ENCODE measurements around the gene MLLT10. TPM values are rescaled to one million over a fixed set of nuclear protein-coding genes. Genes with fewer than 3 reads are reported as not detected.

MLLT10 gene
- total and polyA plus RNA-seq, 9 of the 15 experiments (the other 6 are each of a cell fraction or from before 2014, with no cell fraction given): 18.8 to 81.4 (median 64.2) TPM

GRCh38 chr10:21599582-21599981 lies 65.5 kb downstream of the MLLT10 start:
- intact Hi-C loops (cut with micrococcal nuclease) (no loop called here), in situ Hi-C loops (cut with MboI) (no loop called here)
- 64% methylated on average over 2 of the region's 2 CpGs for WGBS (ENCODE audit: insufficient coverage, low coverage, missing lambda C conversion rate)
- ATAC-seq (peak; percentile 59), FAIRE-seq (no peak), DNase-seq (ENCODE audit: extremely low read depth in 1 of 4, low spot score in 3 of 4) (peak in 1 of 4 experiments; percentile 17)
- BruUV-seq (replicated peaks): no TSS peak
- H2AFZ ChIP-seq (ENCODE audit: low read depth, low read length): no peak overlapping the region
- H4K20me1 ChIP-seq (replicated peaks; ENCODE audit: control insufficient read depth, insufficient read depth, low read length): no peaks in the 10 kb centered on the region
- H3K79me2 ChIP-seq (ENCODE audit: control insufficient read depth, insufficient read depth, low read length): peaks cover 84% of the 10 kb centered on the region
- no peak overlapping the region for H3K4me3 ChIP-seq
- H3K4me1 ChIP-seq (replicated peaks in 1 of 2; ENCODE audit: control insufficient read depth in 2 of 2, insufficient read depth in 2 of 2, low read length in 2 of 2): 0 out of 5 replicates have a peak, but pooled peaks cover 0 to 3% of the 10 kb centered on the region in 2 experiments
- TF ChIP-seq HSF4 (CRISPR knock-in tag; IDR thresholded peaks at IDR 0.05; ENCODE audit: borderline replicate concordance): no peak
- TF ChIP-seq, protein P1, sequence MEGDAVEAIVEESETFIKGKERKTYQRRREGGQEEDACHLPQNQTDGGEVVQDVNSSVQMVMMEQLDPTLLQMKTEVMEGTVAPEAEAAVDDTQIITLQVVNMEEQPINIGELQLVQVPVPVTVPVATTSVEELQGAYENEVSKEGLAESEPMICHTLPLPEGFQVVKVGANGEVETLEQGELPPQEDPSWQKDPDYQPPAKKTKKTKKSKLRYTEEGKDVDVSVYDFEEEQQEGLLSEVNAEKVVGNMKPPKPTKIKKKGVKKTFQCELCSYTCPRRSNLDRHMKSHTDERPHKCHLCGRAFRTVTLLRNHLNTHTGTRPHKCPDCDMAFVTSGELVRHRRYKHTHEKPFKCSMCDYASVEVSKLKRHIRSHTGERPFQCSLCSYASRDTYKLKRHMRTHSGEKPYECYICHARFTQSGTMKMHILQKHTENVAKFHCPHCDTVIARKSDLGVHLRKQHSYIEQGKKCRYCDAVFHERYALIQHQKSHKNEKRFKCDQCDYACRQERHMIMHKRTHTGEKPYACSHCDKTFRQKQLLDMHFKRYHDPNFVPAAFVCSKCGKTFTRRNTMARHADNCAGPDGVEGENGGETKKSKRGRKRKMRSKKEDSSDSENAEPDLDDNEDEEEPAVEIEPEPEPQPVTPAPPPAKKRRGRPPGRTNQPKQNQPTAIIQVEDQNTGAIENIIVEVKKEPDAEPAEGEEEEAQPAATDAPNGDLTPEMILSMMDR (IDR thresholded peaks at IDR 0.05 in 2 of 3, conservative IDR thresholded peaks at IDR 0.05 in 1 of 3; ENCODE audit: insufficient read depth in 2 of 3, low read depth in 1 of 3, low read length in 3 of 3): peak in 1 of 3 experiments; percentile 28; a peak in 1 of 6 replicates
- TF ChIP-seq JUN (IDR thresholded peaks at IDR 0.05; ENCODE audit: borderline replicate concordance, low read depth, low read length): no peak
- no peak for TF ChIP-seq JUN (CRISPR knock-in tag; IDR thresholded peaks at IDR 0.05; ENCODE audit: borderline replicate concordance)
- no peak for TF ChIP-seq TAF9B (IDR thresholded peaks at IDR 0.05; ENCODE audit: partially characterized antibody)
- TF ChIP-seq ZNF23 (CRISPR knock-in tag; IDR thresholded peaks at IDR 0.05): no peak
- CTCF ChIA-PET (ENCODE audit: low intra/inter-chr PET ratio): no interaction called here
- H3K36me3 ChIP-seq (ENCODE audit: control insufficient read depth, insufficient read depth, low read length): peaks cover 17% of the 10 kb centered on the region; the same call in 2 of the 3 replicates
- H3K27ac ChIP-seq (ENCODE audit: extremely low read depth, low read depth, low read length): no peak overlapping the region
- no peak overlapping the region for H3K4me2 ChIP-seq (ENCODE audit: insufficient read depth, low read length)
- POLR2A ChIA-PET: interaction anchor here (0.7 to 1.2 kb wide), 2 partner anchors 50 to 58 kb away, joined by 3 read pairs; no protein-coding TSS in a partner anchor
- H3K9ac ChIP-seq (ENCODE audit: insufficient read depth in 1 of 2, low read depth in 2 of 2, low read length in 2 of 2): no peak overlapping the region
- H3K9me3 ChIP-seq (replicated peaks; ENCODE audit: control insufficient read depth, insufficient read depth, low read depth, low read length): no peaks in the 10 kb centered on the region
- no peaks in the 10 kb centered on the region for H3K27me3 ChIP-seq (ENCODE audit: control insufficient read depth in 2 of 2, insufficient read depth in 2 of 2, low read length in 2 of 2)
- no peaks in the 10 kb centered on the region for H3K9me1 ChIP-seq (ENCODE audit: control insufficient read depth, insufficient read depth, low read length)
